Esophagus muscularis mucosa (tissue), 3 donors: ENCODE results near the gene CNN3.

Experiments used
- CTCF ChIP-seq, 3 experiments: fragments of 200-600 bp in 2 of 3; fragments of 450-650 bp in 1 of 3; sonication (generic) in 2 of 3; IDR thresholded peaks; one replicate each; pipeline ENCODE4 v1.5.1; 2017 to 2019; ENCODE audit warnings: antibody characterized with exemption in 3 of 3, mild to moderate bottlenecking in 2 of 3, moderate library complexity in 1 of 3
- POLR2A ChIP-seq: fragments of 450-650 bp; IDR thresholded peaks from one replicate; pipeline ENCODE4 v1.6.1; 2017; ENCODE audit warnings: antibody characterized with exemption, moderate library complexity, mild to moderate bottlenecking, low read depth
- POLR2AphosphoS5 ChIP-seq, 2 donors: sonication (generic); formaldehyde crosslinking; IDR thresholded peaks; one replicate each; pipeline ENCODE4 v1.6.1; 2017; ENCODE audit warnings: antibody characterized with exemption in 2 of 2

GRCh38 chr1:94903280-94904009 lies 23.5 kb downstream of the CNN3 start:
- TF ChIP-seq POLR2A (no peak), CTCF (IDR thresholded peaks at IDR 0.05) (no peak), POLR2AphosphoS5 (IDR thresholded peaks at IDR 0.05) (no peak)
